SU-DHL-6 (cell line): Measurements from ENCODE around the gene SMPDL3B.

ENCODE experiments used
- EZH2phosphoT487 ChIP-seq: fragments of 200-600 bp; sonication (generic), shearing (Covaris generic); conservative IDR thresholded peaks from 2 replicates; pipeline ENCODE4 v1.6.1; 2018; ENCODE audit warnings: mild to moderate bottlenecking, antibody characterized with exemption, low read length, moderate library complexity, mixed read lengths
- TF ChIP-seq, protein P1 (sequence below): fragments of 200-600 bp; sonication (generic); IDR thresholded peaks from one replicate; pipeline ENCODE4 v1.5.1; 2017; ENCODE audit warnings: antibody characterized with exemption, mild to moderate bottlenecking, low read length, moderate library complexity; ENCODE audit not compliant: insufficient read depth, poor library complexity, severe bottlenecking

DNA sequence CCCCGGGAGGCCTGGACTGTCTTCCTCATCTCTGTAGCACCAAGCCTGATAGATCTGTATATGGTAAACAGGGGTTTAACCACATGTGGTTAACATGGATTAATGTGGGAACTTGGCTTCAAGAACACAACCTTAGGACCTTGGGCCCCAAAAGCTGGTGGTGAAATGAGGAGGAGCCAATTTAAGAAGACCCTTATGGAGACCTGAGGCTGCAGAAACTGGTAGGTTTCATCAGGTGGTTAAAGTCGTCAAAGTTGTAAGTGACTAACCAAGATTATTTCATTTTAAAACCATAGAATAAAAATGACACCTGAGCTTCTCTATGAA, 48.5 kb upstream of the SMPDL3B start:
- TF ChIP-seq, protein P1, sequence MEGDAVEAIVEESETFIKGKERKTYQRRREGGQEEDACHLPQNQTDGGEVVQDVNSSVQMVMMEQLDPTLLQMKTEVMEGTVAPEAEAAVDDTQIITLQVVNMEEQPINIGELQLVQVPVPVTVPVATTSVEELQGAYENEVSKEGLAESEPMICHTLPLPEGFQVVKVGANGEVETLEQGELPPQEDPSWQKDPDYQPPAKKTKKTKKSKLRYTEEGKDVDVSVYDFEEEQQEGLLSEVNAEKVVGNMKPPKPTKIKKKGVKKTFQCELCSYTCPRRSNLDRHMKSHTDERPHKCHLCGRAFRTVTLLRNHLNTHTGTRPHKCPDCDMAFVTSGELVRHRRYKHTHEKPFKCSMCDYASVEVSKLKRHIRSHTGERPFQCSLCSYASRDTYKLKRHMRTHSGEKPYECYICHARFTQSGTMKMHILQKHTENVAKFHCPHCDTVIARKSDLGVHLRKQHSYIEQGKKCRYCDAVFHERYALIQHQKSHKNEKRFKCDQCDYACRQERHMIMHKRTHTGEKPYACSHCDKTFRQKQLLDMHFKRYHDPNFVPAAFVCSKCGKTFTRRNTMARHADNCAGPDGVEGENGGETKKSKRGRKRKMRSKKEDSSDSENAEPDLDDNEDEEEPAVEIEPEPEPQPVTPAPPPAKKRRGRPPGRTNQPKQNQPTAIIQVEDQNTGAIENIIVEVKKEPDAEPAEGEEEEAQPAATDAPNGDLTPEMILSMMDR = no peak
- no peak for TF ChIP-seq EZH2phosphoT487
